Vagina (tissue), 2 donors: ENCODE data around the gene MPHOSPH9.

Experiments used
- POLR2A ChIP-seq, 2 donors: fragments of 450-650 bp; IDR thresholded peaks; one replicate each; pipeline ENCODE4 v1.6.1; 2017; ENCODE audit warnings: antibody characterized with exemption in 2 of 2, mild to moderate bottlenecking in 2 of 2, moderate library complexity in 2 of 2
- POLR2AphosphoS5 ChIP-seq, 2 donors: sonication (generic); formaldehyde crosslinking; IDR thresholded peaks; one replicate each; pipeline ENCODE4 v1.9.0; 2017; ENCODE audit warnings: antibody characterized with exemption in 2 of 2, mild to moderate bottlenecking in 2 of 2, low read depth in 1 of 2; ENCODE audit not compliant: insufficient read depth in 1 of 2
- TF ChIP-seq, protein P1 (sequence below), 3 experiments: fragments of 450-650 bp in 2 of 3; fragments of 200-600 bp in 1 of 3; sonication (generic) in 1 of 3; IDR thresholded peaks; one replicate each; pipeline ENCODE4 v1.5.1; 2017 to 2019; ENCODE audit warnings: antibody characterized with exemption in 3 of 3, mild to moderate bottlenecking in 2 of 3, moderate library complexity in 2 of 3

DNA sequence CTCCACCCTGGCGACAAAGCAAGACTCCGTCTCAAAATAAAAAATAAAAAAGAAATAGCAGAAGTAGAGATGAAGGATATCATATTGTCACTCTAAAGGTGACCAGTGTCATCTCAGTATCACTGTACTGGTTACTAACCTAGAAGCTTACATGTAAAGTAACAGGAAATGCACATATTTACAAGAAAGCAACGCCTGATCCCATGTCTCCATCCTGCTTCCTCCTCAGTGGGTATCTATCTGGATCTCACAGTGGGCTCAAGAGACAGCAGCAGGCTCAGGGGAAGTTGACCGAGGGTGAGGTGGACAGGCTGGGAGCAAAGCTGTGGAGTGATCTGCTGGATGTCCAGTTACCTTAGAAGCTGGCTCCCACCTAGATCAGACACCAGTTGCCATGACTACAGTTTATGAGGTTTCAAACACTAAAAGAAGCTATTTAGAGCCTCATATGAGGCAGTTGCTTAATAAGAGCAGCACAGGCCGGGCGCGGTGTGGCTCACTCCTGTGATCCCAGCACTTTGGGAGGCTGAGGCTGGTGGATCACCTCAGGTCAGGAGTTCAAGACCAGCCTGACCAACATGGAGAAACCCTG is 10.8 kb upstream of the MPHOSPH9 start:
- no peak for TF ChIP-seq POLR2AphosphoS5 (IDR thresholded peaks at IDR 0.05; ENCODE audit: insufficient read depth in 1 of 2, low read depth in 1 of 2)
- TF ChIP-seq, protein P1, sequence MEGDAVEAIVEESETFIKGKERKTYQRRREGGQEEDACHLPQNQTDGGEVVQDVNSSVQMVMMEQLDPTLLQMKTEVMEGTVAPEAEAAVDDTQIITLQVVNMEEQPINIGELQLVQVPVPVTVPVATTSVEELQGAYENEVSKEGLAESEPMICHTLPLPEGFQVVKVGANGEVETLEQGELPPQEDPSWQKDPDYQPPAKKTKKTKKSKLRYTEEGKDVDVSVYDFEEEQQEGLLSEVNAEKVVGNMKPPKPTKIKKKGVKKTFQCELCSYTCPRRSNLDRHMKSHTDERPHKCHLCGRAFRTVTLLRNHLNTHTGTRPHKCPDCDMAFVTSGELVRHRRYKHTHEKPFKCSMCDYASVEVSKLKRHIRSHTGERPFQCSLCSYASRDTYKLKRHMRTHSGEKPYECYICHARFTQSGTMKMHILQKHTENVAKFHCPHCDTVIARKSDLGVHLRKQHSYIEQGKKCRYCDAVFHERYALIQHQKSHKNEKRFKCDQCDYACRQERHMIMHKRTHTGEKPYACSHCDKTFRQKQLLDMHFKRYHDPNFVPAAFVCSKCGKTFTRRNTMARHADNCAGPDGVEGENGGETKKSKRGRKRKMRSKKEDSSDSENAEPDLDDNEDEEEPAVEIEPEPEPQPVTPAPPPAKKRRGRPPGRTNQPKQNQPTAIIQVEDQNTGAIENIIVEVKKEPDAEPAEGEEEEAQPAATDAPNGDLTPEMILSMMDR (IDR thresholded peaks at IDR 0.05): no peak
- no peak for TF ChIP-seq POLR2A (IDR thresholded peaks at IDR 0.05)
